Measurements from ENCODE around the gene CHIT1.

Gene CHIT1

GRCh38 chr1:203202431-203203245, 26.8 kb downstream of the CHIT1 start:
- peak; percentile 94 for DNase-seq (ENCODE audit: low read depth)
- TF ChIP-seq CTCF (conservative IDR thresholded peaks at IDR 0.05; ENCODE audit: control insufficient read depth, insufficient read depth, low read depth, low read length), result no peak
- no peak overlapping the region for H3K4me3 ChIP-seq (ENCODE audit: control insufficient read depth, low read depth, low read length)

GRCh38 chr1:203201516-203202205, 27.8 kb downstream of the CHIT1 start:
- no peak overlapping the region for H3K4me3 ChIP-seq (ENCODE audit: control insufficient read depth, low read depth, low read length)
- DNase-seq (ENCODE audit: low read depth), result no peak
- TF ChIP-seq CTCF (conservative IDR thresholded peaks at IDR 0.05; ENCODE audit: control insufficient read depth, insufficient read depth, low read depth, low read length), result no peak

GRCh38 chr1:203200916-203201315, 28.6 kb downstream of the CHIT1 start:
- H3K4me3 ChIP-seq (ENCODE audit: control insufficient read depth, low read depth, low read length), result no peak overlapping the region
- TF ChIP-seq CTCF (conservative IDR thresholded peaks at IDR 0.05; ENCODE audit: control insufficient read depth, insufficient read depth, low read depth, low read length), result no peak
- no peak for DNase-seq (ENCODE audit: low read depth)

GRCh38 chr1:203199816-203200571, 29.5 kb downstream of the CHIT1 start:
- DNase-seq (ENCODE audit: low read depth), result peak; percentile 94
- H3K4me3 ChIP-seq (ENCODE audit: control insufficient read depth, low read depth, low read length), result no peak overlapping the region
- TF ChIP-seq CTCF (conservative IDR thresholded peaks at IDR 0.05; ENCODE audit: control insufficient read depth, insufficient read depth, low read depth, low read length), result no peak

GRCh38 chr1:203199481-203199815, 30.0 kb downstream of the CHIT1 start:
- no peak for DNase-seq (ENCODE audit: low read depth)
- TF ChIP-seq CTCF (conservative IDR thresholded peaks at IDR 0.05; ENCODE audit: control insufficient read depth, insufficient read depth, low read depth, low read length), result no peak
- no peak overlapping the region for H3K4me3 ChIP-seq (ENCODE audit: control insufficient read depth, low read depth, low read length)

GRCh38 chr1:203199002-203199401, 30.5 kb downstream of the CHIT1 start:
- no peak overlapping the region for H3K4me3 ChIP-seq (ENCODE audit: control insufficient read depth, low read depth, low read length)
- no peak for TF ChIP-seq CTCF (conservative IDR thresholded peaks at IDR 0.05; ENCODE audit: control insufficient read depth, insufficient read depth, low read depth, low read length)
- DNase-seq (ENCODE audit: low read depth), result no peak

Measured in fibroblast of mammary gland (primary cell).